Heart left ventricle (tissue), 13 donors: Measurements from ENCODE around the gene RIMS4.

Experiments
- CTCF ChIP-seq, 12 donors: fragments of 200-600 bp; sonication (generic) in 4 of 12; IDR thresholded peaks; one replicate each; pipeline versions ENCODE4 v1.5.0 to v1.8.0; 2018 to 2022; ENCODE audit warnings: antibody characterized with exemption in 12 of 12, mild to moderate bottlenecking in 5 of 12
- POLR2A ChIP-seq, 2 donors: fragments of 450-650 bp; IDR thresholded peaks; one replicate each; pipeline ENCODE4 v1.6.1; 2017; ENCODE audit warnings: antibody characterized with exemption in 2 of 2, mild to moderate bottlenecking in 2 of 2, moderate library complexity in 2 of 2
- donor health status: ischemic (EF 13 %, LVEDD 7.1; RV severe dilation, severe dysfunction).
- donor health status: DM: no; HTN: yes; CAD: no.
- donor health status: DM: no; HTN: no; CAD: no.
- donor health status: ischemic (EF 25% LVEDD 6.9; RV normal size, moderate dysfunction).
- donor health status: ischemic (EF 25% LVEDD 5.7; RV mildly dilated, moderate dysfunction).
- donor health status: ischemic (EF 35%, LVEDD 5.7; RV mildly dilated, moderate dysfunction).
- donor health status: nonischemic (EF 11% LVEDD 7.7; RV severe dilation, severe dysfunction).
- donor health status: DM: yes; HTN: yes; CAD: no.
- donor health status: PGD.
- donor health status: ischemic (EF 29% LVEDD 5.4; RV normal size, mild dysfunction).
- donor health status: nonischemic (EF 23%, LVEDD 6.1; RV moderate dilation, normal function).

DNA sequence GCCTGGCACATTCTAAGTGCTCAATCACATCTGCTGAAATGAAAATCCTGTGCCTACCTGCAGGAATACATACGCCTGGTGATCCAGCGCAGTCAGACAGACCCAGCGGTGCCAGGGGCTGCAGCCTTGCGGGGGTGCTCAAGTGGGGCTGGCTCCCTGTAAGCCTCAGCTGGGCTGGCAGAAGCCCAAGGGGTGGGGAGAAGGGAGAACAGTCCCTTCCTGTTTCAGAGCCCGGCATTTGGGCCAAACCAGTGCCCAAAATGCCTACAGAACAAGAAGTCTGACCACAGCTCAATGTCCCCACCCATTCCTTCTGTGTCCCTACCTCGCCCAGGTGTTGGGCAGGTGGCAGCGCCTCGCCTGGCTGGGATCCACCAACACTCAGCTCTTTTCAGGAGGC lies 42.1 kb downstream of the RIMS4 start:
- TF ChIP-seq CTCF (IDR thresholded peaks at IDR 0.05) (no peak), POLR2A (IDR thresholded peaks at IDR 0.05) (no peak)
